22Rv1 (cell line): ENCODE measurements around the gene PCDHB1.
A peak's percentile ranks its signal among the peaks of the same experiment; 100 is the strongest.
"Not testable (repeated sequence)": the region's sequence is repeated elsewhere in the genome, so short reads cannot be mapped to it uniquely, and the experiment has no call there.

Experiments
- H3K27ac ChIP-seq: fragments of 450-650 bp; 2 replicates; pipeline ENCODE4 v1.5.1; 2017
- CTCF ChIP-seq: fragments of 450-650 bp; IDR thresholded peaks from 2 replicates; pipeline ENCODE4 v1.5.1; 2017; ENCODE audit warnings: mild to moderate bottlenecking
- ZFX ChIP-seq: fragments of 450-650 bp; IDR thresholded peaks from 2 replicates; pipeline ENCODE4 v1.6.1; 2017; ENCODE audit warnings: antibody characterized with exemption, borderline replicate concordance

The PCDHB1 gene

DNA sequence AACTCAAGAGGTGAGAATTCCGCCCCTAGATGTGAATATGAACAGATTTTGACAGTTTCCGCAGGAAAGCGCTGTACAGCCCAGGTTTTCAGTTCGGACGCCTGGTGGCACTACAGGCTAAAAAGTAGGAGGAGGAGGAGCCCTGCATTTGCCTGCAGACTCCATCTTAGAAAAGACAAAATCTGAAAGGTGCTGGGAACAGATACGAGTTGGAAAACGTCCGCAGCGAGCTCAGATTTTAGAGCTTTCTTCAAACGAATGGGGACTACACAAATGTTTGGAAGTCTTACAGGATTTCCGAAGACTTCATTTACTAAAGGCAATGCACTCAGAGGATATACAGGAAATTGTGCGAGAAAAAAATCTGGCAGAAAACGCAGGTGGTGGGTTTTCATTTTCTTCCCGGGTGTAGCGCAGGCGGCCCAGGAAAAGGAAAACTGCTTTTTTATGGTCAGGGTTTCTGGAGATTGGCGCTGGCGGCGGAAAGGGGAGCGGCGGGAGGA lies 33.4 kb downstream of the PCDHB1 start:
- H3K27ac ChIP-seq = peak overlapping the region; percentile 65
- TF ChIP-seq CTCF (peak; percentile 90), ZFX (no peak)

GRCh38 chr5:141094481-141095262 lies 43.5 kb downstream of the PCDHB1 start, which contains the start of gene PCDHB2:
PCDHB2 (plus strand) TSS chr5:141094615; CDS start chr5:141094791, 176 bp downstream.
- TF ChIP-seq CTCF (peak; percentile 91), ZFX (no peak)
- H3K27ac ChIP-seq = peak within 1 kb of the TSS; percentile 54

GRCh38 chr5:141095263-141095641 lies 44.1 kb downstream of the PCDHB1 start:
- no peak for TF ChIP-seq ZFX
- TF ChIP-seq CTCF = no peak
- peak overlapping the region; percentile 54 for H3K27ac ChIP-seq

- H3K27ac ChIP-seq = not testable (repeated sequence)
Measured at GRCh38 chr5:141096181-141096580, 45.0 kb downstream of the PCDHB1 start.

DNA sequence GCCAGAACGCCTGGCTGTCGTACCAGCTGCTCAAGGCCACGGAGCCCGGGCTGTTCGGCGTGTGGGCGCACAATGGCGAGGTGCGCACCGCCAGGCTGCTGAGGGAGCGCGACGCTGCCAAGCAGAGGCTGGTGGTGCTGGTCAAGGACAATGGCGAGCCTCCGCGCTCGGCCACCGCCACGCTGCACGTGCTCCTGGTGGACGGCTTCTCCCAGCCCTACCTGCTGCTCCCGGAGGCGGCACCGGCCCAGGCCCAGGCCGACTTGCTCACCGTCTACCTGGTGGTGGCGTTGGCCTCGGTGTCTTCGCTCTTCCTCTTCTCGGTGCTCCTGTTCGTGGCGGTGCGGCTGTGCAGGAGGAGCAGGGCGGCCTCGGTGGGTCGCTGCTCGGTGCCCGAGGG lies 45.4 kb downstream of the PCDHB1 start:
- H3K27ac ChIP-seq = not testable (repeated sequence)

DNA sequence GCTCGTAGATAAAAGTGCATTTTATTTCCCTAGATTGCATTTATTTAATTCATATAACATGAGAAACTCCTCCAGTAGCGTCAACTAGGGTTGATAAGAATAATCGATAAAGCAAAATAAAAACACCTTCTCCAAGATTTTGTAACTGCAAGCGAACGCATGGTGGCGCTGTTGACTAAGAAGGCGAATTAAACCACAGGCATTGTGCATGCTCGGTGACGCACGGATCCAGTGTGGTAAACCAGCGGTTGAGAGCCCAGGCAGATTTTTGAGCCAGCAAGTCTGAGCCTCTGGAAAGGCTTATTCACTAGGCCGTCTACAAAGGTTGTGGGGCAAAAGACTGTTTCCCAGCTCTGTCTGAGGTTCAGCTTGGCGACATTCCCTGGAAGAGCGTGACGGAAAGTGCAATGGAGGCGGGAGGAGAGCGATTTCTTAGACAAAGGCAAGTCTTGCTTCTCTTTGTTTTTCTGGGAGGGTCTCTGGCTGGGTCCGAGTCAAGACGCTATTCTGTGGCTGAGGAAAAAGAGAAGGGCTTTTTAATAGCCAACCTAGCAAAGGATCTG lies 49.1 kb downstream of the PCDHB1 start, which contains the start of gene PCDHB3:
Gene PCDHB3 (plus strand): TSS at position 231 of the 563 bp plus-strand sequence. CDS start 177 bp downstream, at position 408.
- TF ChIP-seq ZFX (no peak), CTCF (peak; percentile 44)
- H3K27ac ChIP-seq = no peak within 1 kb of the TSS

DNA sequence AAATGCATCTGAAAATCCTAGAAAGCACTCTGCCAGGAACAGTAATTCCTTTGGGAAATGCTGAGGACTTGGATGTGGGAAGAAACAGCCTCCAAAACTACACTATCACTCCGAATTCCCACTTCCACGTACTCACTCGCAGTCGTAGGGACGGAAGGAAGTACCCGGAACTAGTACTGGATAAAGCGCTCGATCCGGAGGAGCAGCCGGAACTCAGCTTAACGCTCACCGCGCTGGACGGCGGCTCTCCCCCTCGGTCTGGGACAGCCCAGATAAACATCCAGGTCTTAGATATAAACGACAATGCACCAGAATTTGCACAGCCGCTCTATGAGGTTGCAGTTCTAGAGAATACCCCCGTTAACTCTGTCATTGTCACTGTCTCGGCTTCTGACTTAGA lies 49.9 kb downstream of the PCDHB1 start:
- H3K27ac ChIP-seq = no peak overlapping the region
- TF ChIP-seq CTCF = no peak
- no peak for TF ChIP-seq ZFX

- H3K27ac ChIP-seq = not testable (repeated sequence)
Measured at GRCh38 chr5:141102070-141102469, 50.9 kb downstream of the PCDHB1 start.

- not testable (repeated sequence) for H3K27ac ChIP-seq
Measured at GRCh38 chr5:141102471-141102870, 51.3 kb downstream of the PCDHB1 start.
